Dendritic cell treated with granulocyte-macrophage colony-stimulating factor and Interleukin-4, amounts not matched to agents 40 ng/mL and 50 ng/mL, for 4 days (primary cell): Measurements from ENCODE around the gene FAM120AOS.

ENCODE experiments used
- H3K27ac Mint-ChIP-seq: one replicate; pipeline ENCODE4 v1.8.0; 2022; ENCODE audit warnings: mild to moderate bottlenecking, mixed read lengths
- H3K27me3 Mint-ChIP-seq: one replicate; pipeline ENCODE4 v1.8.0; 2022; ENCODE audit warnings: mild to moderate bottlenecking, mixed read lengths
- H3K36me3 Mint-ChIP-seq: one replicate; pipeline ENCODE4 v1.8.0; 2022; ENCODE audit warnings: low read depth, mixed read lengths
- H3K4me1 Mint-ChIP-seq: one replicate; pipeline ENCODE4 v1.8.0; 2022; ENCODE audit warnings: low read depth, mixed read lengths
- H3K4me3 Mint-ChIP-seq: one replicate; pipeline ENCODE4 v1.8.0; 2022; ENCODE audit warnings: mild to moderate bottlenecking, moderate library complexity, mixed read lengths
- H3K9me3 Mint-ChIP-seq: one replicate; pipeline ENCODE4 v1.8.0; 2022; ENCODE audit warnings: mixed read lengths
- intact Hi-C: fragments of 100-400 bp; cut with micrococcal nuclease; formaldehyde crosslinking; loops from one replicate; pipeline ENCODE4 v1.15.0; 2022

Gene FAM120AOS

GRCh38 chr9:93417538-93417937 is 35.8 kb downstream of the FAM120AOS start:
- Mint-ChIP-seq H3K4me3 (no peak overlapping the region), H3K4me1 (no peaks in the 10 kb centered on the region), H3K9me3 (peaks cover 23% of the 10 kb centered on the region), H3K27me3 (peaks cover 21% of the 10 kb centered on the region), H3K36me3 (no peaks in the 10 kb centered on the region), H3K27ac (no peak overlapping the region)
- intact Hi-C loops, result no loop called here

- Mint-ChIP-seq H3K27ac (no peak overlapping the region), H3K36me3 (no peaks in the 10 kb centered on the region), H3K27me3 (peaks cover 22% of the 10 kb centered on the region), H3K4me1 (no peaks in the 10 kb centered on the region), H3K9me3 (peaks cover 23% of the 10 kb centered on the region), H3K4me3 (no peak overlapping the region)
- intact Hi-C loops, result no loop called here
Observed at GRCh38 chr9:93416530-93417235, 36.7 kb downstream of the FAM120AOS start.

GRCh38 chr9:93415176-93415690 is 38.1 kb downstream of the FAM120AOS start:
- Mint-ChIP-seq H3K4me1 (no peaks in the 10 kb centered on the region), H3K4me3 (no peak overlapping the region), H3K27me3 (peaks cover 30% of the 10 kb centered on the region), H3K27ac (no peak overlapping the region), H3K9me3 (peaks cover 23% of the 10 kb centered on the region), H3K36me3 (no peaks in the 10 kb centered on the region)
- intact Hi-C loops, result no loop called here

- Mint-ChIP-seq H3K4me1 (no peaks in the 10 kb centered on the region), H3K27ac (no peak overlapping the region), H3K9me3 (peaks cover 10% of the 10 kb centered on the region), H3K4me3 (no peak overlapping the region), H3K36me3 (no peaks in the 10 kb centered on the region), H3K27me3 (peaks cover 33% of the 10 kb centered on the region)
- intact Hi-C loops, result no loop called here
Observed at GRCh38 chr9:93413530-93413929, 39.9 kb downstream of the FAM120AOS start.

- H3K9me3 Mint-ChIP-seq, result no peaks in the 10 kb centered on the region
- H3K27ac Mint-ChIP-seq, result no peak overlapping the region
- H3K4me3 Mint-ChIP-seq, result no peak overlapping the region
- intact Hi-C loops, result no loop called here
- H3K4me1 Mint-ChIP-seq, result no peaks in the 10 kb centered on the region
- peaks cover 23% of the 10 kb centered on the region for H3K27me3 Mint-ChIP-seq
- H3K36me3 Mint-ChIP-seq, result no peaks in the 10 kb centered on the region
Observed at GRCh38 chr9:93406371-93406770, 47.0 kb downstream of the FAM120AOS start.

GRCh38 chr9:93398471-93398870 is 54.9 kb downstream of the FAM120AOS start:
- H3K4me3 Mint-ChIP-seq, result no peak overlapping the region
- no peak overlapping the region for H3K27ac Mint-ChIP-seq
- peaks cover 2% of the 10 kb centered on the region for H3K27me3 Mint-ChIP-seq

GRCh38 chr9:93397661-93398373 is 55.6 kb downstream of the FAM120AOS start:
- Mint-ChIP-seq H3K27ac (no peak overlapping the region), H3K9me3 (no peaks in the 10 kb centered on the region), H3K36me3 (no peaks in the 10 kb centered on the region), H3K4me3 (no peak overlapping the region), H3K4me1 (peaks cover 10% of the 10 kb centered on the region), H3K27me3 (peaks cover 2% of the 10 kb centered on the region)
- intact Hi-C loops, result no loop called here

More at GRCh38 chr9:93398471-93398870, 54.9 kb downstream of the FAM120AOS start:
- Mint-ChIP-seq H3K36me3 (no peaks in the 10 kb centered on the region), H3K4me1 (peaks cover 10% of the 10 kb centered on the region), H3K9me3 (no peaks in the 10 kb centered on the region)
- intact Hi-C loops, result no loop called here
